GM23248 (cell line): Measurements from ENCODE around the gene KCNT1.

Experiments used
- EZH2 ChIP-seq: fragments of 200-600 bp; sonication (generic); IDR thresholded peaks from 2 replicates; pipeline ENCODE4 v1.6.1; 2018; ENCODE audit warnings: antibody characterized with exemption, mild to moderate bottlenecking; ENCODE audit not compliant: insufficient read depth, poor library complexity, severe bottlenecking
- EZH2phosphoT487 ChIP-seq: fragments of 200-600 bp; sonication (generic); IDR thresholded peaks from 2 replicates; pipeline ENCODE4 v1.6.1; 2018; ENCODE audit warnings: antibody characterized with exemption, moderate library complexity, mild to moderate bottlenecking, low read depth; ENCODE audit not compliant: insufficient read depth

DNA sequence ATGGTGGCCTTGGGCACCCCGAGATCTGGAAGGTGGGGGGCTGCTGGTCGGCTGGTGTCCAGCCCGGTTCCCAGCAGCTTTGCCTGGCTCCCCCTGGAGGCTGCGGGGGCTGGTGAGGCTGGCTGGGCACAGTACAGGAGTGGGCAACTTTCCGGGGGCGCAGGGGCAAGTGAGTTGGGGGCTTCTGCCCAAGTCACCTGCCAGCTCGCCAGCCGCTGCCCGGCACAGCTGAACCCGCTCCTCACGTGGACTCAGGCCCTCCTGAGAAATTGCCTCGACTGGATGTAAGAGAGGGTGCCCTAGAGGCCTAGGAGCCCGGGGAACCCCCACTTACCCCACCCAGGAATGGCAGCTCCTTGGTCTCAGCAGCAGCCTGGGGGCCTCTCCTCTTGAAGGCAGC, 15.4 kb downstream of the KCNT1 start:
- no peak for TF ChIP-seq EZH2phosphoT487
- TF ChIP-seq EZH2: no peak
